HS-5 (cell line): ENCODE data around the gene IFT88.

ENCODE experiments used
- DNase-seq: peaks from one replicate; pipeline ENCODE4 v3.0.0-alpha.2; 2012; ENCODE audit warnings: low read depth

IFT88 gene

GRCh38 chr13:20716951-20717350, 150.0 kb downstream of the IFT88 start:
- no peak for DNase-seq

DNA sequence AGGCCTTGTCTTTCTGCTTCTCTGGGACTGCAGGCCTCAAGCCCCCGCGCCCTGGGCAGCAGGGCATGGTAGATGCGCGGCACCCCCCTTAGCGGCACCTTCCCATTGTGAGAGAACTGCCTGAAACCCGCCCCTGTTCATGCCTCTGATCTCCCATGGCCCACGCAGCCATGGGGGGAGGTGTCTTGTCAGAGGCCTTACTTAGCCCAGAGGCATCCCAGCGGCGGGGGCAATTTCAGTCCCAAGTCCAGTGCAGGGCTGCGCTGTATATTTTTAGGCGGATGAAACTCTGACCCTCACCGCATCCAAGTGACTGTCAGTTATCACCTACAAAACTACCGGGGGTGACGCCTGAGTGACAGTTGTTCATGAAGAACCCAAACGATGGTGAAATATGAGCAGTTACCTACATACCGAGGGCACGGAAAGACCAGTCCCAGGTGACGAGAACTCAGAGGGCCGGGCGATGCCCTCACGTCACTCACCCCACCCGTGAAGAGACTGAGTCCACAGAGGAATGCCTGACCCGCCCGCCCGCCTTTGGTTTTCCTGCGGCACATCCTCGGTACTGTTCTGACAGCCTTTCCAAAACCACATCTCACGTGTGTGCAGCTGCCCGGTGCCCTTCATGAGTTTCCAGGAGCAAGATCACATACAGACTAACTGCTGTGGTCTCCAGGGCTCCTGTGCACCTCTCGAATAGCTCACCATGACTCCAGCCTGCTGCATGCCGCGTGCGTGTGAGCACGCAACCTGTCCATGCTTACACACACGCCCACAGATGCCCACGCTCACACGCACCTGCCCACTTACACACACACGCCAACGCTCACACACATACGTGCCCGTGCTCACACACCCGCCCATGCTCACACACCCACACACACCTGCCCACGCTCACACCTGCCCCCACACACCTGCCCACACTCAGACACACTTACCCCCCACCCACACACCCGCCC, 150.9 kb downstream of the IFT88 start:
- DNase-seq: no peak

GRCh38 chr13:20718958-20719566, 152.1 kb downstream of the IFT88 start:
- no peak for DNase-seq

- no peak for DNase-seq
Observed at GRCh38 chr13:20719783-20720182, 152.8 kb downstream of the IFT88 start.

DNA sequence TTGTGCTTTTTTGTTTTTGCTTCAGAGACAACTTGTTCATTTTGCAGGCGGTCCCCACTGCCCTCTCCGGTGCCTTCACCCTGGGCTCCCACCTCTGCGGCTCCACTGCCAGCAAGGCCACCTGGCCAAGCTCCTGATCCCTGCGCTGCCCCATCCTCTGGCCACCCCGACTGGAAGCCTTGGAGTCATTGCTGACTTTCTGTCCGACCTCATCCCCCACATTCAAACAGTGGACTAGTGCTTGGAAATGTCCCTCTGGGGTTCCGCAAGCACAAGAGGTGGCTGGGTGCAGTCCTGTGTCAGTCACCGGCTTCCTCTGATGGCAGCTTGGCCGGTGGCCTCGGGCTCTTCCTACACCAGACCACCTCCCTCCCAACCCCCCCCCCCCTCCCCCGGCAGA, 153.5 kb downstream of the IFT88 start:
- DNase-seq: no peak

- no peak for DNase-seq
Observed at GRCh38 chr13:20721058-20721453, 154.1 kb downstream of the IFT88 start.

GRCh38 chr13:20721454-20722357, 154.7 kb downstream of the IFT88 start:
- no peak for DNase-seq

DNA sequence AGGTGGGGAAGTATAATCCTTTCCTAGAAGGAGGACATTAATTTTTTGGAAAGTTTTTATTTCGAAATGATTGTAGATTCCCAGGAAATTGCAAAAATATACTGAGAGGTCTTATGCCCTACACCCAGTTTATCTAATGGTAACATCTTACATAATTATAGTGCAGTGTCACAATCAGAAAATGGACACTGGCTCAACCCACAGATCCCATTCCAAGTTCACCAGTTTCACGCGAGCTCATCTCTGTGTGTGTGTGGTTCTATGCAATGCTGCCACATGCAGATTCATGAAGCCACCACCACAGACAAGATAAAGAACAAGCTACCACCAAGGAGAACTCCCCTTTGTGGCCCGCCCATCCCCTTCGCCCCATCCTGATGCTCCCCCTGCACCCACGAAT, 160.9 kb downstream of the IFT88 start:
- no peak for DNase-seq

- no peak for DNase-seq
Observed at GRCh38 chr13:20728579-20729311, 161.8 kb downstream of the IFT88 start.

GRCh38 chr13:20729633-20730585, 163.0 kb downstream of the IFT88 start:
- DNase-seq: no peak

- DNase-seq: no peak
Observed at GRCh38 chr13:20738616-20739015, 171.7 kb downstream of the IFT88 start.

GRCh38 chr13:20740021-20740420, 173.1 kb downstream of the IFT88 start:
- DNase-seq: no peak
